Testis (tissue), 2 donors: ENCODE results near the gene MROH8.

Source experiments
- CTCF ChIP-seq, 3 experiments: fragments of 450-650 bp in 2 of 3; fragments of 200-600 bp in 1 of 3; sonication (generic) in 1 of 3; IDR thresholded peaks; one replicate each; pipeline ENCODE4 v1.5.1; 2016 to 2019; ENCODE audit warnings: antibody characterized with exemption in 3 of 3, mild to moderate bottlenecking in 2 of 3, moderate library complexity in 1 of 3
- POLR2A ChIP-seq: fragments of 450-650 bp; IDR thresholded peaks from one replicate; pipeline ENCODE4 v1.6.1; 2017; ENCODE audit warnings: antibody characterized with exemption, mild to moderate bottlenecking, moderate library complexity

- no peak for TF ChIP-seq CTCF (IDR thresholded peaks at IDR 0.05)
- TF ChIP-seq POLR2A = no peak
Measured at GRCh38 chr20:37209661-37210314, 30.4 kb upstream of the MROH8 start.
